GM18861 (cell line): ENCODE measurements around the gene DHRS4L2.
A peak's percentile ranks its signal among the peaks of the same experiment; 100 is the strongest.
"Not testable (repeated sequence)": the region's sequence is repeated elsewhere in the genome, so short reads cannot be mapped to it uniquely, and the experiment has no call there.

ENCODE experiments used
- ATAC-seq: cut with Tn5 transposase; IDR thresholded peaks from one replicate; pipeline ENCODE4 v1.9.1; 2021; ENCODE audit not compliant: unreplicated experiment

Gene DHRS4L2

GRCh38 chr14:24013654-24014514 is 25.2 kb downstream of the DHRS4L2 start:
- no peak for ATAC-seq

- not testable (repeated sequence) for ATAC-seq
These were observed 27.0 kb downstream of the DHRS4L2 start for GRCh38 chr14:24015745-24016144.

- ATAC-seq: not testable (repeated sequence)
These were observed 30.2 kb downstream of the DHRS4L2 start for GRCh38 chr14:24018978-24019377.

GRCh38 chr14:24019944-24020343 is 31.2 kb downstream of the DHRS4L2 start:
- ATAC-seq: not testable (repeated sequence)

GRCh38 chr14:24020520-24020919 is 31.8 kb downstream of the DHRS4L2 start:
- ATAC-seq: not testable (repeated sequence)

- not testable (repeated sequence) for ATAC-seq
These were observed 36.2 kb downstream of the DHRS4L2 start for GRCh38 chr14:24024939-24025418.

GRCh38 chr14:24029687-24030086 is 41.0 kb downstream of the DHRS4L2 start:
- not testable (repeated sequence) for ATAC-seq

- not testable (repeated sequence) for ATAC-seq
These were observed 42.6 kb downstream of the DHRS4L2 start for GRCh38 chr14:24031331-24031730.

GRCh38 chr14:24032727-24033418 is 44.1 kb downstream of the DHRS4L2 start:
- ATAC-seq: no peak

GRCh38 chr14:24035769-24036168 is 47.0 kb downstream of the DHRS4L2 start:
- ATAC-seq: not testable (repeated sequence)

- peak; percentile 57 for ATAC-seq
These were observed 47.6 kb downstream of the DHRS4L2 start for GRCh38 chr14:24036169-24036962.

- not testable (repeated sequence) for ATAC-seq
These were observed 48.4 kb downstream of the DHRS4L2 start for GRCh38 chr14:24036963-24037657.

- ATAC-seq: no peak
These were observed 48.9 kb downstream of the DHRS4L2 start for GRCh38 chr14:24037658-24038037.

- ATAC-seq: no peak
These were observed 50.0 kb downstream of the DHRS4L2 start for GRCh38 chr14:24038686-24039085.

- ATAC-seq: no peak
These were observed 52.0 kb downstream of the DHRS4L2 start for GRCh38 chr14:24040692-24041091.

GRCh38 chr14:24042746-24043145 is 54.0 kb downstream of the DHRS4L2 start:
- no peak for ATAC-seq

- not testable (repeated sequence) for ATAC-seq
These were observed 60.3 kb downstream of the DHRS4L2 start for GRCh38 chr14:24049002-24049401.

- not testable (repeated sequence) for ATAC-seq
These were observed 62.0 kb downstream of the DHRS4L2 start for GRCh38 chr14:24050753-24051152.

- ATAC-seq: no peak
These were observed 62.6 kb downstream of the DHRS4L2 start for GRCh38 chr14:24051176-24051788.
